ENCODE results near the gene TMOD2.

DNA sequence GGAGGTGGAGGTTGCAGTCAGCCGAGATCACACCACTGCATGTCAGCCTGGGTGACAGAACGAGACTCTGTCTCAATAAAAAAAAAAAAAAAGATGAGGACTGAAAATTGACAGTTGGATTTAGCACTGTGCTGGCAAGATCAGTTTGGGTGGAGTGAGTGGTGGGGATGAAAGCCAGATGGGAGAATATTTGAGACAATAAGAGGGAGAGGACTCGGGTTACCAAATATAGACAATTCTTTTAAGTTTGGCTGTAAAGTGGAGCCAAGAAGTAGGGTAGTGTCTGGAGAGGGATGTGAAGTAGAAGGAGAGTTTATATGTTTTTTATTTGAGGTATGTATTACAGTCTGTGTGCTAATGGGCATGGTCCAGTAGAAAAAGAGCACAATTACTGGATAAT, 98.5 kb downstream of the TMOD2 start:
- no peak for TF ChIP-seq CTCF (IDR thresholded peaks at IDR 0.05)
- no peak for TF ChIP-seq POLR2A (IDR thresholded peaks at IDR 0.05)
